Hepatocyte (in vitro differentiated cells): ENCODE measurements around the gene CD74. TPM values are rescaled to one million over a fixed set of nuclear protein-coding genes. Genes with fewer than 3 reads are reported as not detected.

Experiments used
- DNase-seq: peaks from one replicate; pipeline ENCODE4 v3.0.0-alpha.2; 2016; ENCODE audit warnings: low spot score
- H2AFZ ChIP-seq: fragments of 200-600 bp; sonication (generic); 2 replicates; pipeline ENCODE4 v1.6.0; 2016; ENCODE audit warnings: antibody characterized with exemption, mild to moderate bottlenecking
- H3K27ac ChIP-seq: fragments of 200-600 bp; sonication (generic); 2 replicates; pipeline ENCODE4 v1.5.1; 2016; ENCODE audit warnings: mild to moderate bottlenecking
- H3K27me3 ChIP-seq: fragments of 200-600 bp; sonication (generic); 2 replicates; pipeline ENCODE4 v1.6.1; 2016
- H3K36me3 ChIP-seq: fragments of 200-600 bp; sonication (generic); replicated peaks from 2 replicates; pipeline ENCODE4 v1.5.1; 2016; ENCODE audit warnings: low read depth; ENCODE audit not compliant: insufficient read depth
- H3K4me1 ChIP-seq: fragments of 200-600 bp; sonication (generic); 2 replicates; pipeline ENCODE4 v1.5.1; 2016; ENCODE audit warnings: mild to moderate bottlenecking, moderate library complexity; ENCODE audit not compliant: insufficient read depth
- H3K4me2 ChIP-seq: fragments of 200-600 bp; sonication (generic); 2 replicates; pipeline ENCODE4 v1.6.0; 2016
- H3K4me3 ChIP-seq: fragments of 200-600 bp; sonication (generic); 2 replicates; pipeline ENCODE4 v1.5.1; 2016; ENCODE audit warnings: mild to moderate bottlenecking
- H3K79me2 ChIP-seq: fragments of 200-600 bp; sonication (generic); 2 replicates; pipeline ENCODE4 v1.6.0; 2017; ENCODE audit warnings: mild to moderate bottlenecking
- H3K9me2 ChIP-seq: fragments of 200-600 bp; sonication (generic); replicated peaks from 2 replicates; pipeline ENCODE4 v1.6.0; 2017; ENCODE audit warnings: mild to moderate bottlenecking; ENCODE audit not compliant: insufficient read depth
- H3K9me3 ChIP-seq: fragments of 200-600 bp; sonication (generic); 2 replicates; pipeline ENCODE4 v1.5.1; 2016; ENCODE audit warnings: low read depth, mild to moderate bottlenecking
- H4K20me1 ChIP-seq: fragments of 200-600 bp; sonication (generic); 2 replicates; pipeline ENCODE4 v1.6.0; 2016; ENCODE audit warnings: mild to moderate bottlenecking; ENCODE audit not compliant: insufficient read depth, poor library complexity, severe bottlenecking
- EZH2 ChIP-seq: fragments of 200-600 bp; sonication (generic); IDR thresholded peaks from 2 replicates; pipeline ENCODE4 v1.6.1; 2016; ENCODE audit warnings: antibody characterized with exemption, mild to moderate bottlenecking, borderline replicate concordance
- EZH2phosphoT487 ChIP-seq: fragments of 200-600 bp; sonication (generic); IDR thresholded peaks from one replicate; pipeline ENCODE4 v1.6.1; 2018; ENCODE audit warnings: antibody characterized with exemption, mild to moderate bottlenecking, low read depth, moderate library complexity; ENCODE audit not compliant: unreplicated experiment, severe bottlenecking
- WGBS: methylation state at CpG from one replicate; pipeline ENCODE4 v1.1.6; 2016; ENCODE audit warnings: low lambda C conversion rate; ENCODE audit errors: missing lambda C conversion rate; 5-methylcytosine and 5-hydroxymethylcytosine counted together
- polyA plus RNA-seq: library from polyadenylated mRNA; unstranded; fragments of >200 nt; fragmentation: Nextera tagmentation; extraction: Ambion mirVana; gene quantifications from 2 replicates; pipeline ENCODE4 v1.2.1, GENCODE V29; 2016
- total RNA-seq: library from RNA; depleted of rRNA; stranded (reverse); fragments of >200 nt; gene quantifications from 2 replicates; pipeline ENCODE4 v1.2.3, GENCODE V29; 2014
- TF ChIP-seq, protein P1 (sequence below): fragments of 200-600 bp; sonication (generic); IDR thresholded peaks from 2 replicates; pipeline ENCODE4 v1.5.1; 2016; ENCODE audit warnings: antibody characterized with exemption, mild to moderate bottlenecking; ENCODE audit not compliant: poor library complexity

The CD74 gene
- total and polyA plus RNA-seq, 2 experiments from 2014 or later, result 57.2 to 107 TPM

GRCh38 chr5:150355791-150356190 is 56.9 kb downstream of the CD74 start:
- Histone ChIP-seq H3K27ac (peak overlapping the region; percentile 73), H3K4me2 (peak overlapping the region; percentile 70), H3K9me3 (no peaks in the 10 kb centered on the region)

DNA sequence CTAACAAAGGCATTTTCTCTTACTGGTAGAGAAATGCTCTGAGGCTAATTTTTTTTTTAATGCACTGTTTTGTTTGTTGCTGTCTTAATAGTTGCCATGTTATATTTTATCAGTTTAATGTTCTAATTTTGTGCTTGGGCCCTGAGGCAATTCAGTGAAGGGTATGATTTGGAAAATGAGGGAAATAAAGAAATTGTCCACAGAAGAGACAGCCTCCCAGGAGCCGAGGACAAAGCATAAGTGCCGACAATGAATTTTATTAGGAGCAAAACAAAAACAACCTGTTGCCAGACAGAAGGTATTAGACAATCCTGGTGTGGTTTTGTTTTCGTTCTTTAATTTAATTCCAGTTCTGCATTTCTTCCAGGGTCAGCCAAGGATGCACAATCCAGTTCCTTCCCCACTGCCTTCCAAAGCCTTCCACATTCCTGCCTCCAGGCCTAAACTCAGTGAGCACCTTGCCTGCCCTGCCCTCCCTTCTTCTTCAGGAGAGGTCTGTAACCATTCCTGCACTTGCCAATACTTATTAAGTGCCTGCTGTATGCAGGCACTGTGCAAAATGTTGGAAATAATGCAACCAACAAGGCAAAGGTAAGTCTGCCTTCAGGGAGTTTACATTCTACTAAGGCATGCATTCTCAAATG is 59.6 kb downstream of the CD74 start:
- H4K20me1 ChIP-seq, result no peaks in the 10 kb centered on the region
- H3K4me2 ChIP-seq, result no peak overlapping the region
- H2AFZ ChIP-seq, result no peak overlapping the region
- H3K4me1 ChIP-seq, result peaks cover 23% of the 10 kb centered on the region
- WGBS, result 66% methylated on average over 3 of the region's 3 CpGs
- peak overlapping the region; percentile 52 for H3K27ac ChIP-seq
- TF ChIP-seq EZH2 (no peak), EZH2phosphoT487 (no peak)
- TF ChIP-seq, protein P1, sequence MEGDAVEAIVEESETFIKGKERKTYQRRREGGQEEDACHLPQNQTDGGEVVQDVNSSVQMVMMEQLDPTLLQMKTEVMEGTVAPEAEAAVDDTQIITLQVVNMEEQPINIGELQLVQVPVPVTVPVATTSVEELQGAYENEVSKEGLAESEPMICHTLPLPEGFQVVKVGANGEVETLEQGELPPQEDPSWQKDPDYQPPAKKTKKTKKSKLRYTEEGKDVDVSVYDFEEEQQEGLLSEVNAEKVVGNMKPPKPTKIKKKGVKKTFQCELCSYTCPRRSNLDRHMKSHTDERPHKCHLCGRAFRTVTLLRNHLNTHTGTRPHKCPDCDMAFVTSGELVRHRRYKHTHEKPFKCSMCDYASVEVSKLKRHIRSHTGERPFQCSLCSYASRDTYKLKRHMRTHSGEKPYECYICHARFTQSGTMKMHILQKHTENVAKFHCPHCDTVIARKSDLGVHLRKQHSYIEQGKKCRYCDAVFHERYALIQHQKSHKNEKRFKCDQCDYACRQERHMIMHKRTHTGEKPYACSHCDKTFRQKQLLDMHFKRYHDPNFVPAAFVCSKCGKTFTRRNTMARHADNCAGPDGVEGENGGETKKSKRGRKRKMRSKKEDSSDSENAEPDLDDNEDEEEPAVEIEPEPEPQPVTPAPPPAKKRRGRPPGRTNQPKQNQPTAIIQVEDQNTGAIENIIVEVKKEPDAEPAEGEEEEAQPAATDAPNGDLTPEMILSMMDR, result no peak
- no peak overlapping the region for H3K4me3 ChIP-seq
- DNase-seq, result no peak
- H3K9me3 ChIP-seq, result no peaks in the 10 kb centered on the region
- no peaks in the 10 kb centered on the region for H3K9me2 ChIP-seq
- no peaks in the 10 kb centered on the region for H3K27me3 ChIP-seq
- peaks cover 5% of the 10 kb centered on the region for H3K79me2 ChIP-seq
- H3K36me3 ChIP-seq, result no peaks in the 10 kb centered on the region

More at GRCh38 chr5:150355791-150356190, 56.9 kb downstream of the CD74 start:
- Histone ChIP-seq H2AFZ (no peak overlapping the region), H4K20me1 (no peaks in the 10 kb centered on the region), H3K4me1 (peaks cover 29% of the 10 kb centered on the region), H3K9me2 (no peaks in the 10 kb centered on the region), H3K79me2 (peaks cover 28% of the 10 kb centered on the region), H3K36me3 (no peaks in the 10 kb centered on the region), H3K27me3 (no peaks in the 10 kb centered on the region), H3K4me3 (no peak overlapping the region)
- TF ChIP-seq EZH2 (no peak), EZH2phosphoT487 (no peak)
- TF ChIP-seq, protein P1, result no peak
- DNase-seq, result no peak
- WGBS, result 96% methylated on average over 2 of the region's 2 CpGs

DNA sequence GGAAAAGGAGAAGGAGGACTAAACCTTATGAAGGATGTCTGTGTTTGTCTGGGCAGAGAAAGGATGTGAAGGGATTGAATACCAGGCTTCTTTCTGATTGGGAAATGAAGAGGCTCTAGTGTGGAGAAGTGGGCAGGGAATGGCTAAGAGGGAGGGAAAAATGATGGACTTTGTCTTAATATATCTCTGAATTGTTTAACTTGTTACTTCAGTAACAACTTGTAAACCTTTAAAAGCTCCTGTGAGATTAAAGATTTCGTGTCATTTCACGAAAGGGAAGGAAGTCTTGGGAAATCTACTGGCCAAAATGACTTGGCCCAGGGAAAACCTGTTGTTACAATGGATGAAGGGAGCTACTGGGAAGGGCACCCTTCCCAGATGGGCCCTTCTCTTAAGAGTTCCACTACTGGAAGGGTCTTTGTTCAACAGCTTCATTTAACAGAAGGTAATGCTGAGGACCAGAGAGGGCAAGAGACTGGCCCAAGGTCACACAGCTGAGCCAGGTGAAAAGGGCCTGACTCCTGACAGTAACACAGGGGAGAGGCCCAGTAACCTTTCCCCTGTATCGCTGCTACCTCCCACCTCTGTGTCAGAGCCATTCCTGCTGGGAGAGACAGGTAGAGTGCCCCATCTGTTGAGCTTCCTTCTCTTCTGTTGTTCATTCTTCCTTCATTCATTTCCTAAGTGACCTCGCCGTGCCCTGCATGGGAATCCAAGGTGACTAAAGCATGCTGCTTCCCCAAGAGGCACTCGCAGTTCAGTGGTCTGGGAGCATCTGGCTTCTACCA is 60.3 kb downstream of the CD74 start:
- TF ChIP-seq, protein P1, result no peak
- TF ChIP-seq EZH2 (no peak), EZH2phosphoT487 (no peak)
- Histone ChIP-seq H4K20me1 (no peaks in the 10 kb centered on the region), H3K27ac (peak overlapping the region; percentile 52)

More for the DNA sequence above, 60.3 kb downstream of the CD74 start:
- Histone ChIP-seq H3K4me3 (no peak overlapping the region), H2AFZ (no peak overlapping the region), H3K27me3 (no peaks in the 10 kb centered on the region), H3K4me2 (no peak overlapping the region), H3K9me2 (no peaks in the 10 kb centered on the region), H3K79me2 (no peaks in the 10 kb centered on the region), H3K36me3 (no peaks in the 10 kb centered on the region), H3K9me3 (no peaks in the 10 kb centered on the region), H3K4me1 (peaks cover 21% of the 10 kb centered on the region)
- 63% methylated on average over 6 of the region's 6 CpGs for WGBS
- no peak for DNase-seq

Other genes with a start within 250 kb of the CD74 start
- 54.6 and 58.2 TPM in 2 replicates for gene CDX1, start 246.1 kb downstream of the CD74 start, total RNA-seq
- 43.3 and 46.9 TPM in 2 replicates for gene CDX1, start 246.1 kb downstream of the CD74 start, polyA plus RNA-seq
- gene SLC6A7, start 222.8 kb downstream of the CD74 start, total RNA-seq, result 0.88 and 1.1 TPM in 2 replicates
- gene SLC6A7, start 222.8 kb downstream of the CD74 start, polyA plus RNA-seq, result 0.39 and 0.99 TPM in 2 replicates
- gene CAMK2A, start 123.1 kb downstream of the CD74 start, total RNA-seq, result 0.88 and 2.6 TPM in 2 replicates
- gene CAMK2A, start 123.1 kb downstream of the CD74 start, polyA plus RNA-seq, result 1.0 and 1.2 TPM in 2 replicates
- 18.4 and 27.9 TPM in 2 replicates for gene ARSI, start 110.0 kb downstream of the CD74 start, total RNA-seq
- 27.1 and 42.8 TPM in 2 replicates for gene ARSI, start 110.0 kb downstream of the CD74 start, polyA plus RNA-seq
- 19.9 and 21.2 TPM in 2 replicates for gene TCOF1, start 55.2 kb downstream of the CD74 start, total RNA-seq
- 22.5 and 24.0 TPM in 2 replicates for gene TCOF1, start 55.2 kb downstream of the CD74 start, polyA plus RNA-seq
- gene RPS14, start 36.8 kb upstream of the CD74 start, total RNA-seq, result 2,319 and 2,589 TPM in 2 replicates
- 1,067 and 1,087 TPM in 2 replicates for gene RPS14, start 36.8 kb upstream of the CD74 start, polyA plus RNA-seq
- 66.7 and 85.1 TPM in 2 replicates for gene NDST1, start 95.2 kb upstream of the CD74 start, total RNA-seq
- 30.2 and 42.5 TPM in 2 replicates for gene NDST1, start 95.2 kb upstream of the CD74 start, polyA plus RNA-seq
- 6.9 and 8.4 TPM in 2 replicates for gene SYNPO, start 227.8 kb upstream of the CD74 start, total RNA-seq
- 5.3 and 7.1 TPM in 2 replicates for gene SYNPO, start 227.8 kb upstream of the CD74 start, polyA plus RNA-seq
- gene MYOZ3, start 248.3 kb upstream of the CD74 start, total RNA-seq, result 0.92 and 1.1 TPM in 2 replicates
- gene MYOZ3, start 248.3 kb upstream of the CD74 start, polyA plus RNA-seq, result 0.83 and 1.8 TPM in 2 replicates